ENCODE results near the gene NR3C1.

- TF ChIP-seq, protein P1, sequence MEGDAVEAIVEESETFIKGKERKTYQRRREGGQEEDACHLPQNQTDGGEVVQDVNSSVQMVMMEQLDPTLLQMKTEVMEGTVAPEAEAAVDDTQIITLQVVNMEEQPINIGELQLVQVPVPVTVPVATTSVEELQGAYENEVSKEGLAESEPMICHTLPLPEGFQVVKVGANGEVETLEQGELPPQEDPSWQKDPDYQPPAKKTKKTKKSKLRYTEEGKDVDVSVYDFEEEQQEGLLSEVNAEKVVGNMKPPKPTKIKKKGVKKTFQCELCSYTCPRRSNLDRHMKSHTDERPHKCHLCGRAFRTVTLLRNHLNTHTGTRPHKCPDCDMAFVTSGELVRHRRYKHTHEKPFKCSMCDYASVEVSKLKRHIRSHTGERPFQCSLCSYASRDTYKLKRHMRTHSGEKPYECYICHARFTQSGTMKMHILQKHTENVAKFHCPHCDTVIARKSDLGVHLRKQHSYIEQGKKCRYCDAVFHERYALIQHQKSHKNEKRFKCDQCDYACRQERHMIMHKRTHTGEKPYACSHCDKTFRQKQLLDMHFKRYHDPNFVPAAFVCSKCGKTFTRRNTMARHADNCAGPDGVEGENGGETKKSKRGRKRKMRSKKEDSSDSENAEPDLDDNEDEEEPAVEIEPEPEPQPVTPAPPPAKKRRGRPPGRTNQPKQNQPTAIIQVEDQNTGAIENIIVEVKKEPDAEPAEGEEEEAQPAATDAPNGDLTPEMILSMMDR (conservative IDR thresholded peaks at IDR 0.05; ENCODE audit: low read depth, low read length), result no peak
- no peak for TF ChIP-seq SMC3 (IDR thresholded peaks at IDR 0.05; ENCODE audit: low read depth, low read length)
These were observed 6.0 kb downstream of the NR3C1 start for GRCh38 chr5:143397302-143398052.
